ENCODE results near the gene GANC. TPM values are rescaled to one million over a fixed set of nuclear protein-coding genes. Genes with fewer than 3 reads are reported as not detected.
"Not testable (repeated sequence)": the region's sequence is repeated elsewhere in the genome, so short reads cannot be mapped to it uniquely, and the experiment has no call there.

The GANC gene
- total and polyA plus RNA-seq, 2 donors = 12.2 to 39.3 TPM

- H3K4me1 ChIP-seq (ENCODE audit: insufficient read depth) = peaks cover 3% of the 10 kb centered on the region
- H3K27ac ChIP-seq (ENCODE audit: low read depth) = peak overlapping the region; percentile 93
- peak overlapping the region; percentile 42 for H3K4me3 ChIP-seq (ENCODE audit: low read depth, low read length)
- H3K36me3 ChIP-seq (ENCODE audit: insufficient read depth) = peaks cover 1% of the 10 kb centered on the region
- WGBS = 2% methylated on average over 27 of the region's 27 CpGs
- DNase-seq (ENCODE audit: extremely low spot score) = peak; percentile 42
Measured at GRCh38 chr15:42273900-42274701, 1.1 kb downstream of the GANC start.

- peaks cover 1% of the 10 kb centered on the region for H3K36me3 ChIP-seq (ENCODE audit: insufficient read depth)
- H3K27ac ChIP-seq (ENCODE audit: low read depth) = peak overlapping the region; percentile 93
- DNase-seq (ENCODE audit: extremely low spot score) = no peak
- peak overlapping the region; percentile 42 for H3K4me3 ChIP-seq (ENCODE audit: low read depth, low read length)
- 49% methylated on average over 6 of the region's 6 CpGs for WGBS
- peaks cover 3% of the 10 kb centered on the region for H3K4me1 ChIP-seq (ENCODE audit: insufficient read depth)
Measured at GRCh38 chr15:42274702-42274989, 1.6 kb downstream of the GANC start.

- Histone ChIP-seq H3K27ac (ENCODE audit: low read depth) (no peak overlapping the region), H3K36me3 (ENCODE audit: insufficient read depth) (peaks cover 1% of the 10 kb centered on the region), H3K4me1 (ENCODE audit: insufficient read depth) (peaks cover 3% of the 10 kb centered on the region), H3K4me3 (ENCODE audit: low read depth, low read length) (no peak overlapping the region)
- no peak for DNase-seq (ENCODE audit: extremely low spot score)
- WGBS = 67% methylated on average over 4 of the region's 4 CpGs
Measured at GRCh38 chr15:42275780-42276391, 2.9 kb downstream of the GANC start.

- no peak for DNase-seq (ENCODE audit: extremely low spot score)
- H3K4me1 ChIP-seq (ENCODE audit: insufficient read depth) = peaks cover 3% of the 10 kb centered on the region
- no peak overlapping the region for H3K27ac ChIP-seq (ENCODE audit: low read depth)
- 96% methylated on average over 2 of the region's 2 CpGs for WGBS
- no peak overlapping the region for H3K4me3 ChIP-seq (ENCODE audit: low read depth, low read length)
- H3K36me3 ChIP-seq (ENCODE audit: insufficient read depth) = peaks cover 1% of the 10 kb centered on the region
Measured at GRCh38 chr15:42276762-42277161, 3.8 kb downstream of the GANC start.

- peaks cover 1% of the 10 kb centered on the region for H3K36me3 ChIP-seq (ENCODE audit: insufficient read depth)
- H3K4me1 ChIP-seq (ENCODE audit: insufficient read depth) = peaks cover 3% of the 10 kb centered on the region
- H3K27ac ChIP-seq (ENCODE audit: low read depth) = no peak overlapping the region
- WGBS = 60% methylated on average over 3 of the region's 3 CpGs
- H3K4me3 ChIP-seq (ENCODE audit: low read depth, low read length) = no peak overlapping the region
- no peak for DNase-seq (ENCODE audit: extremely low spot score)
Measured at GRCh38 chr15:42279234-42279723, 6.3 kb downstream of the GANC start.

- Histone ChIP-seq H3K4me1 (ENCODE audit: insufficient read depth) (no peaks in the 10 kb centered on the region), H3K27ac (ENCODE audit: low read depth) (no peak overlapping the region), H3K4me3 (ENCODE audit: low read depth, low read length) (no peak overlapping the region), H3K36me3 (ENCODE audit: insufficient read depth) (peaks cover 1% of the 10 kb centered on the region)
- no peak for DNase-seq (ENCODE audit: extremely low spot score)
Measured at GRCh38 chr15:42282344-42282743, 9.3 kb downstream of the GANC start.

- Histone ChIP-seq H3K4me1 (ENCODE audit: insufficient read depth) (no peaks in the 10 kb centered on the region), H3K27ac (ENCODE audit: low read depth) (no peak overlapping the region), H3K36me3 (ENCODE audit: insufficient read depth) (peaks cover 1% of the 10 kb centered on the region), H3K4me3 (ENCODE audit: low read depth, low read length) (no peak overlapping the region)
- DNase-seq (ENCODE audit: extremely low spot score) = no peak
- 68% methylated on average over 5 of the region's 5 CpGs for WGBS
Measured at GRCh38 chr15:42282926-42283325, 9.9 kb downstream of the GANC start.

GRCh38 chr15:42283671-42284070 lies 10.7 kb downstream of the GANC start:
- 92% methylated on average over 3 of the region's 3 CpGs for WGBS
- H3K4me3 ChIP-seq (ENCODE audit: low read depth, low read length) = no peak overlapping the region
- no peak overlapping the region for H3K27ac ChIP-seq (ENCODE audit: low read depth)
- no peaks in the 10 kb centered on the region for H3K36me3 ChIP-seq (ENCODE audit: insufficient read depth)
- no peaks in the 10 kb centered on the region for H3K4me1 ChIP-seq (ENCODE audit: insufficient read depth)
- DNase-seq (ENCODE audit: extremely low spot score) = no peak

GRCh38 chr15:42284551-42284950 lies 11.6 kb downstream of the GANC start:
- Histone ChIP-seq H3K27ac (ENCODE audit: low read depth) (no peak overlapping the region), H3K4me1 (ENCODE audit: insufficient read depth) (no peaks in the 10 kb centered on the region), H3K36me3 (ENCODE audit: insufficient read depth) (no peaks in the 10 kb centered on the region), H3K4me3 (ENCODE audit: low read depth, low read length) (no peak overlapping the region)
- DNase-seq (ENCODE audit: extremely low spot score) = no peak

- Histone ChIP-seq H3K27ac (ENCODE audit: low read depth) (no peak overlapping the region), H3K4me1 (ENCODE audit: insufficient read depth) (no peaks in the 10 kb centered on the region), H3K36me3 (ENCODE audit: insufficient read depth) (no peaks in the 10 kb centered on the region), H3K4me3 (ENCODE audit: low read depth, low read length) (no peak overlapping the region)
- DNase-seq (ENCODE audit: extremely low spot score) = no peak
- WGBS = 91% methylated on average over 1 of the region's 1 CpG
Measured at GRCh38 chr15:42285034-42285433, 12.0 kb downstream of the GANC start.

GRCh38 chr15:42286445-42287029 lies 13.5 kb downstream of the GANC start:
- Histone ChIP-seq H3K4me1 (ENCODE audit: insufficient read depth) (no peaks in the 10 kb centered on the region), H3K36me3 (ENCODE audit: insufficient read depth) (no peaks in the 10 kb centered on the region), H3K4me3 (ENCODE audit: low read depth, low read length) (no peak overlapping the region), H3K27ac (ENCODE audit: low read depth) (no peak overlapping the region)
- WGBS = 86% methylated on average over 4 of the region's 4 CpGs
- no peak for DNase-seq (ENCODE audit: extremely low spot score)

- no peak for DNase-seq (ENCODE audit: extremely low spot score)
- Histone ChIP-seq H3K27ac (ENCODE audit: low read depth) (no peak overlapping the region), H3K36me3 (ENCODE audit: insufficient read depth) (peaks cover 3% of the 10 kb centered on the region), H3K4me1 (ENCODE audit: insufficient read depth) (no peaks in the 10 kb centered on the region), H3K4me3 (ENCODE audit: low read depth, low read length) (no peak overlapping the region)
- 92% methylated on average over 4 of the region's 4 CpGs for WGBS
Measured at GRCh38 chr15:42287931-42288330, 14.9 kb downstream of the GANC start.

GRCh38 chr15:42289166-42289565 lies 16.2 kb downstream of the GANC start:
- H3K4me1 ChIP-seq (ENCODE audit: insufficient read depth) = no peaks in the 10 kb centered on the region
- no peak overlapping the region for H3K27ac ChIP-seq (ENCODE audit: low read depth)
- no peak overlapping the region for H3K4me3 ChIP-seq (ENCODE audit: low read depth, low read length)
- no peak for DNase-seq (ENCODE audit: extremely low spot score)
- peaks cover 5% of the 10 kb centered on the region for H3K36me3 ChIP-seq (ENCODE audit: insufficient read depth)
- 95% methylated on average over 1 of the region's 1 CpG for WGBS

GRCh38 chr15:42301004-42301403 lies 28.0 kb downstream of the GANC start:
- WGBS = over 99% methylated on average over 4 of the region's 4 CpGs
- not testable (repeated sequence) for H3K4me3 ChIP-seq (ENCODE audit: low read depth, low read length); H3K36me3 ChIP-seq (ENCODE audit: insufficient read depth); H3K27ac ChIP-seq (ENCODE audit: low read depth); DNase-seq (ENCODE audit: extremely low spot score); H3K4me1 ChIP-seq (ENCODE audit: insufficient read depth)
